ENCODE measurements around the gene ARMS2. TPM values are rescaled to one million over a fixed set of nuclear protein-coding genes. Genes with fewer than 3 reads are reported as not detected.

Gene ARMS2
- total RNA-seq, 2 donors from 2014 or later: not detected

DNA sequence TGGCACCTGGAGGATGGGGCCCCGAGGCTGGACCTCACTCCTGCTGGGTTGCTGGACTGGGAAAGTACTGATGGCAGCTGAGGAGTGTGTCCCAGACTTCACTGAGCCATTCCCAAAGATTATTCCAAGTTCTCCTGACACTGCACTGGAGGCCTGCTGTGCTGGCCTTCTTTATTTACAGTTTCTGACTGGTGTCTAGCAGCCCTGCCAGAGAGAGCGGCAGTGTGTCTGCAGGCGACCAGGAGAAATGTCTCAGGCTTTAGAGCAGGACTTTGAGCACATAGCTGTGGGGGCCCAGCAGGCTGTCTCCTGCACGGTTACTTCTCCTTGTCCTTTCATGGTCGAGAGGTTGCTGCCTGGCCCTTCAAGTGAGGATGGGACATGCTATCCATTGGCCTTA lies 23.0 kb downstream of the ARMS2 start:
- Histone ChIP-seq H3K9ac (ENCODE audit: low read depth in 2 of 2, low read length in 2 of 2) (no peak overlapping the region), H3K27me3 (no peaks in the 10 kb centered on the region), H3K9me3 (no peaks in the 10 kb centered on the region), H3K36me3 (no peaks in the 10 kb centered on the region), H3K27ac (no peak overlapping the region), H3K4me3 (no peak overlapping the region), H3K4me1 (no peaks in the 10 kb centered on the region)
- DNase-seq: no peak
- TF ChIP-seq CTCF (IDR thresholded peaks at IDR 0.05): no peak
- intact Hi-C loops (cut with DNase I): no loop called here

DNA sequence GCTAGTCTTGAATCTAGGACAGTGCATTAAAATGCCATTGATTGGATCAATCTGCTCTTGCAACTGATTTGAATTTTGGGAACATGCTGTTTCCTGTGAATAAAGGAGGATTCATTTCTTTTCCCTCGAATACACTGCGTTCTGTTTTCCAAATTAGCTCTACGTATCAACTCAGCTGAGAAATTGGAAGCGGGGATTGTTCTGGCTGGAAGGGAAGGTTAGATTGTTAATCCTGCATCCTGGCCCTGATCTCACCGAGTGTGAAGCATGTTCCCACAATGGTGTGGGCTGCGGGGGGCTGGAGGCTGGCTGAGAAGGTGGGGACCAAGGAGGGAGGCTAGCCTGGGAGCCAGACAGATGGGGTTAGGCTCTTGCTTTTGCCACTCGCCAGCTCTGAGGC lies 24.5 kb downstream of the ARMS2 start:
- Histone ChIP-seq H3K4me1 (no peaks in the 10 kb centered on the region), H3K4me3 (no peak overlapping the region), H3K9me3 (no peaks in the 10 kb centered on the region), H3K27ac (no peak overlapping the region), H3K36me3 (no peaks in the 10 kb centered on the region), H3K9ac (ENCODE audit: low read depth in 2 of 2, low read length in 2 of 2) (no peak overlapping the region), H3K27me3 (no peaks in the 10 kb centered on the region)
- TF ChIP-seq CTCF (IDR thresholded peaks at IDR 0.05): no peak
- intact Hi-C loops (cut with DNase I): no loop called here
- no peak for DNase-seq

DNA sequence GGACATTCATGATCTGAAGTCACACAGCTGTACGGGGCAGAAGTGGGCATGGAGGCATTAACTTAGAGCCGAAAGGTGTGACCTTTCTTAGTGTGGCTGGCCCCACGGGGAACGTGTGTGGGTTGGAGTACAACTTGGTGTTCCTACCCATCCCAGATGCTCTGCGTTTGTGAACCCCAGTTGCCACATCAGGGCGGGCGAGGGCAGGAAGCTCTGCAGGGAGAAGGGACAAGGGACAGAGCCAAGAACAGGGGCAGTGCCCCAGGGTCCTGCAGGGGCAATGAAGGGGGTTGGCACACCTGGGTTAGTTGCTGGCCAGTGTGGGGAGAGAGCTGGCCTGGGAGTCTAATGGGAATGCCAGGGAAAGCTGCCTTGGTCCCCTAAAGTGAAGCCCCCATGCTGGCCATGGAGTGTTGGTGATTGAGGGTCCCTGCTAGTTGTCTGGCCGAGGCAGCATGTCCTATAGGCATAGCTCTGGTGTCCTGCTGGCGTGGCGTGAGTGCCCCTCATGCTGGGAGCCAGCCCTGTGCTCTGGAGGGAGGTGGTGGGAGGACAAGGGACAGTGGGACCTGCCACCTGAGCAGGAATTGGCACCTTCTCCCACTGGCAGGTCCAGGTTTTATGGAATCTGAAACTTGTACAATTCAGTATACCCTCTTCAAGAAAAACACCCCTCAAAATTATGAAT lies 25.8 kb downstream of the ARMS2 start:
- no peak for DNase-seq
- TF ChIP-seq CTCF (IDR thresholded peaks at IDR 0.05): no peak
- H3K36me3 ChIP-seq: no peaks in the 10 kb centered on the region
- H3K4me3 ChIP-seq: no peak overlapping the region
- no peaks in the 10 kb centered on the region for H3K27me3 ChIP-seq
- H3K4me1 ChIP-seq: no peaks in the 10 kb centered on the region
- no peaks in the 10 kb centered on the region for H3K9me3 ChIP-seq
- intact Hi-C loops (cut with DNase I): no loop called here
- no peak overlapping the region for H3K27ac ChIP-seq
- H3K9ac ChIP-seq (ENCODE audit: low read depth in 2 of 2, low read length in 2 of 2): no peak overlapping the region

DNA sequence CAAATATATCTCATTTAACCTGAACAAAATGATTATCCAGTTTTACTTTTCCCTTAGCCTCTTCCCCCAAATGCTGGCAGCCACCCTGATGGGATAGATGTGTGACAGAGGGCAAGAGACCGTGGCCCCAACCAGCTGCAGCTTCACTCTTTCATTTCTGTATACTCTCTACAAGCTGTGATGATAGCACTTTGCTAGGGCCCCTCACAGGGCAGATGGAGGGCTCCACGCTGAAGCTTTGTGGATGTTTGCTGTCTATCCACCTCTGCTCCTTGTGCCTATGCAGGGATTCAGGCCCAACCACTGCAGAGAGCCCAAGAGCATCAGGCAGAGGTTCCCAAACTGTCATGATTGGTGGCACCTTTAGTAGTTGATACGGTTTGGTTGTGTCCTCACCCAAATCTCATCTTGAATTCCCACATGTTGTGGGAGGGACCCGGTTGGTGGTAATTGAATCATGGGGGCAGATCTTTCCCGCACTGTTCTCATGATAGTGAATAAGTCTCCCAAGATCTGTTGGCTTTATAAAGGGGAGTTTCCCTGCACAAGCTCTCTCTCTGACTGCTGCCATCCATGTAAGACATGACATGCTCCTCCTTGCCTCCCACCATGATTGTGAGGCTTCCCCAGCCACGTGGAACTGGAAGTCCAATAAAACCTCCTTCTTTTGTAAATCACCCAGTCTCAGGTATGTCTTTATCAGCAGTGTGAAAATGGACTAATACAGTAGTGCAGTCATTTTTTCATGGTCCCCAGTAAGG lies 27.0 kb downstream of the ARMS2 start:
- Histone ChIP-seq H3K27ac (no peak overlapping the region), H3K9me3 (no peaks in the 10 kb centered on the region), H3K4me1 (no peaks in the 10 kb centered on the region), H3K4me3 (no peak overlapping the region), H3K36me3 (no peaks in the 10 kb centered on the region), H3K27me3 (no peaks in the 10 kb centered on the region), H3K9ac (ENCODE audit: low read depth in 2 of 2, low read length in 2 of 2) (no peak overlapping the region)
- intact Hi-C loops (cut with DNase I): no loop called here
- no peak for DNase-seq
- no peak for TF ChIP-seq CTCF (IDR thresholded peaks at IDR 0.05)

DNA sequence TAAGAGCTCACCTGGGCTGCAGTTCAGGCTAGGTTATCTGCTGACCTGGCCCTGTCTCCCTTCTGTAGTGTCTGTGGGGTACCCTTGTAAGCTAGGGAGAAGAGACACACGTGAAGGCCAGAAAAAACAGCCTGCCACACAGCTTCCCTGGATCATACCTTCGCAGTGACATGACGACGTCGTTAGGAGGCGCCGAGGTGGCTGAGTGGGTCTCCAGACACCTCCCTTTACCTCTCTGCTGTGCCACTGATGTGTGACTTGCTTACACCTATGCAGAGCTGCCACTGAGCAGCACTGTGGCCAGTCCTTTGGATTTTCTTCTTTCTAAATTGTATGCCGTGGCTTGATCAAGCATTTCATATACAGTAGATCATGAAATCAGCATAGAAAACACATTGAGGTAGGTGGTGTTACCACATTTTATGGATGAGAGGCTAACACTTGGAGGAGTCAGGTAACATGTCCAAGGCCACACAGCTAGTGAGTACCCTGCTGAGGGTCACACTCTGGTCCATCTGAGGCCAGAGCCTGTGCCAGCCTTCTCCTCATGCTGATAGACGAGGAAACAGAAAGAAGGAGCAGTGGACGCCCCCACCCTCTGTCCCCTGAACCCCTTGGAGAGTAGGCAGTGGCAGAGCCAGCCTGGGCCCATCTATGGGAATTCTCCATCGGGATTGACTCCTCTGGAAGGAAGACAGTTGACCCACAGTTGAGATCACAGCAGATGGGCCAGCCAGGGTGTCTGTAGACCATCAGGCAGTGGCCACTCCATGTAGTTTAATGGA lies 30.0 kb downstream of the ARMS2 start:
- H3K9ac ChIP-seq (ENCODE audit: low read depth in 2 of 2, low read length in 2 of 2): no peak overlapping the region
- no peaks in the 10 kb centered on the region for H3K27me3 ChIP-seq
- H3K9me3 ChIP-seq: no peaks in the 10 kb centered on the region
- H3K27ac ChIP-seq: no peak overlapping the region
- intact Hi-C loops (cut with DNase I): no loop called here
- no peak overlapping the region for H3K4me3 ChIP-seq
- H3K4me1 ChIP-seq: no peaks in the 10 kb centered on the region
- DNase-seq: no peak
- H3K36me3 ChIP-seq: no peaks in the 10 kb centered on the region
- TF ChIP-seq CTCF (IDR thresholded peaks at IDR 0.05): no peak

All from colonic mucosa (tissue), 4 donors.